Fibroblast of skin of scalp (primary cell): ENCODE measurements around the gene RXRA.

Experiments
- DNase-seq: peaks from one replicate; pipeline ENCODE4 v3.0.0-alpha.2; 2013

Gene RXRA

GRCh38 chr9:134455934-134456755 is 129.9 kb downstream of the RXRA start:
- peak; percentile 100 for DNase-seq

- DNase-seq, result no peak
These were observed 130.6 kb downstream of the RXRA start for GRCh38 chr9:134456756-134457305.

- no peak for DNase-seq
These were observed 131.3 kb downstream of the RXRA start for GRCh38 chr9:134457321-134458206.

GRCh38 chr9:134458207-134459108 is 132.2 kb downstream of the RXRA start:
- DNase-seq, result peak; percentile 83

- DNase-seq, result no peak
These were observed 132.9 kb downstream of the RXRA start for GRCh38 chr9:134459164-134459563.

- no peak for DNase-seq
These were observed 133.3 kb downstream of the RXRA start for GRCh38 chr9:134459573-134459972.

GRCh38 chr9:134460206-134460605 is 134.0 kb downstream of the RXRA start:
- DNase-seq, result no peak

- no peak for DNase-seq
These were observed 134.6 kb downstream of the RXRA start for GRCh38 chr9:134460896-134461295.

- no peak for DNase-seq
These were observed 135.2 kb downstream of the RXRA start for GRCh38 chr9:134461426-134461982.

- no peak for DNase-seq
These were observed 136.1 kb downstream of the RXRA start for GRCh38 chr9:134462318-134462717.

GRCh38 chr9:134463280-134463679 is 137.0 kb downstream of the RXRA start:
- no peak for DNase-seq

- no peak for DNase-seq
These were observed 140.8 kb downstream of the RXRA start for GRCh38 chr9:134466869-134467616.

- no peak for DNase-seq
These were observed 142.1 kb downstream of the RXRA start for GRCh38 chr9:134468358-134468757.

- DNase-seq, result no peak
These were observed 143.0 kb downstream of the RXRA start for GRCh38 chr9:134469041-134469875.

GRCh38 chr9:134472256-134472655 is 146.0 kb downstream of the RXRA start:
- no peak for DNase-seq

GRCh38 chr9:134473141-134474054 is 147.1 kb downstream of the RXRA start:
- no peak for DNase-seq

GRCh38 chr9:134474055-134474370 is 147.8 kb downstream of the RXRA start:
- peak; percentile 64 for DNase-seq

GRCh38 chr9:134475011-134475790 is 148.9 kb downstream of the RXRA start:
- peak; percentile 94 for DNase-seq
